GM19372 (cell line): ENCODE results near the gene ABLIM1.

ENCODE experiments used
- ATAC-seq: cut with Tn5 transposase; IDR thresholded peaks from one replicate; pipeline ENCODE4 v1.9.1; 2021; ENCODE audit warnings: mild to moderate bottlenecking, low read depth, moderate library complexity; ENCODE audit not compliant: unreplicated experiment

Gene ABLIM1

DNA sequence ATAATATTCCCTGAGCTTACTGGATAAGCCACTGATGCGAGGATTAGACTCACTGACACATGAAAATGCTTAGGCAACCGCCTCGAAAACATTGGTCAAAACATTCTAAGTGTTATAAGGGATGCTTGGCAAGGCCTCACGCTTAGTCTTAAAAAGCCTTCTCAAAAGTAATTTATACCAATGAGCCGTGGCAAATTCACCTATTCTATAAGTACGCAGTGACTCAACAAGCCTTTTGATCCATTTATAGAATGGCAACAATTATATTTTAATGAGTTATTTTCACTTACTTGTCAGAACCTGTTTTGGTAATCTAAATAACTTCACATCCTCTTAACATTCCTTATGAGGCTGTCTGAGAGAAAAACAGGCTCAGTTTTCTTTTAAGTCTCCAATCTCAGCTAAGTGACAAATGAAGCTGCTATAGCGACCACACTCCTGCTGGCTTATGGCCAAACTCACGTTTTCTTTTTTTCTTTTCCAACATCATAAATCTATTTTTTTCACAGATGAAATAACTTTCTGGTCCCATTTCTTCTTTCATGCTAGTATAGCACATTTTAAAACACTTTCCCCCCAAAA is 132.6 kb downstream of the ABLIM1 start:
- ATAC-seq: no peak

DNA sequence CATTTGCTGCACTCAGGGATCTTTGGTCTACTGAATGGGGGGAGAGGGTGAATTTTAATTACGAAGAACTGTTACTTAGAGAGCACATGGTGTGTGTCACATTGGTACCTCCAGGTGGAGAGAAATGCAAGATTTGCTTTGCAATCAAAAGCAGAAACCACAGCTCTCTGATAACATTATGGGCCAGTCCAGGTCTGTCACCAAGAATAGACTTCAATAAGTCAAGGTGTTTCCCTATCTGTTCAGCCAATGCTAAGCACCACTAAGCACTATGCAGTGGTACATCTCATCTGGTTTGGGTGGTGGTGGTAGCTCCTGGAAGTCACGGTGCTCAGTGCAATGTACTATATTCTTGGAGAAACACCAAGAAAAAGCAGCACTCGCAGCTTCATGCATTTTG is 134.2 kb downstream of the ABLIM1 start:
- ATAC-seq: no peak

GRCh38 chr10:114521255-114521654 is 136.8 kb downstream of the ABLIM1 start:
- no peak for ATAC-seq

- no peak for ATAC-seq
Measured at GRCh38 chr10:114520453-114520852, 137.6 kb downstream of the ABLIM1 start.

DNA sequence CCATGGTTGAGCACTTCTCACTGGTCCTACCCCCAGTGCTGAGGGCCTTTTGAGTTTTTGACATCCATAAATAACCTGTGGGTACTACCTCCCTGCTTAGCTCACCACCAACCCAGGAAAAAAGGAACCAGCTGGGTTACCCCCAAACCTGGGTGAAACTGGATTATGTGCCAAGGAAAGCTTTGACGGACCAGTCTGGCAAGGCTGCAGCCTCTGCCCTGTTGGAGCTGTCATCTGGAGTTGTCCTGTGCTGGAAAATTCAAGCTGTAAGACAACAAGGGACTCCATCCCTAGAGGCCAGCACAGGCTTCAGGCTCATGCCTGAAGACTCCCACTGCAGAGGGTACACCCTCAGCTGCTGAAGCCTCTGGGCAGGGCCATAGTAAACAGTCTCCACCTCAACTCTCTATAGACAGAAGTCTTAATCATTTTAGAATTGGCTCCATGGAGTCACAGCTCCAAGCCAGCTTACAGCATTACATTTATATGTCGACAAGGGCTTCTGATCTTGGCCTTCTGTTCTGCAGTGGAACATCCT is 138.2 kb downstream of the ABLIM1 start:
- no peak for ATAC-seq

GRCh38 chr10:114519306-114519669 is 138.8 kb downstream of the ABLIM1 start:
- no peak for ATAC-seq

GRCh38 chr10:114518401-114519305 is 139.4 kb downstream of the ABLIM1 start:
- ATAC-seq: no peak

GRCh38 chr10:114517368-114518250 is 140.5 kb downstream of the ABLIM1 start:
- no peak for ATAC-seq

DNA sequence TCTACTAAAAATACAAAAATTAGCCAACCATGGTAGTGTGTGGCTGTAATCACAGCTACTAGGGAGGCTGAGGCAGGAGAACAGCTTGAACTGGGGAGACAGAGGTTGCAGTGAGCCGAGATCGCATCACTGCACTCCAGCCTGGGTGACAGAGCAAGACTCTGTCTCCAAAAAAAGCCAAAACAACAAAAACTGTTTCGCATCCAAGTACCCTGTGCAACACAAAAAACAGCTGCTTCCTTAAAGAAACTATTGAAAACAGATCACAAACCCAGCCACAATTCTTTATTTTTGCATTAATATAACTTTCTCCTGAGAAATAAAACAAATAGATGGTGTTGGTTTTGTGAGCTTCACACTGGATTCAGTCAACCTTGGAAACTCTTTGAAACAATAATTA is 141.7 kb downstream of the ABLIM1 start:
- no peak for ATAC-seq

DNA sequence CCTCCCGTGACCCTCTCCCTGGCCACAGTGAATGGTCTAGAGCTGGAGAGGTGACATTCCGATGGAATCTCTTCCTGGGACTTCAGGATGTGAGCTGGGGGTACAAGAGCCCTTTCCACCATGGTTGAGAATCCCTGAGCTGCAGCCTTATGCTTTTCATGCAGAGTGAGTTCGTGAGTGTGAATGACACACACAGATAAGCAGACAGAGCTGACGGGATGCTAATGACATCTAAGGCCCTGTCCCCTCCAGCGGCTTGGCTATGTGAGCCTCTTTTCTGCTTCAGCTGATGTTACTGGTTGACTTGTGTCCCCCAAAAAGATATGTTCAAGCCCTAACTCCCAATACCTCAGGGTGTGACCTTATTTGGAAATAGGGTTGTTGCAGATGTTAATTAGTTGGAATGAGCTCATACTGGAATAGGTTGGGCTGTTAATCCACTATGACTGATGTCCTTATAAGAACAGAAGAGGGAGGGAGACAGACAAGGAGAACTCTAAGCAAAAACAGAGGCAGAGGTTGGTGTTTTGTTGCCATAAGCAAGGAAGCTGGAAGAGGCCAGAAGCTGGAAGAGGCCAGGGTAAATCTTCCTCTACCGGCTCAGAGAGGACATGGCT is 142.7 kb downstream of the ABLIM1 start:
- ATAC-seq: no peak

DNA sequence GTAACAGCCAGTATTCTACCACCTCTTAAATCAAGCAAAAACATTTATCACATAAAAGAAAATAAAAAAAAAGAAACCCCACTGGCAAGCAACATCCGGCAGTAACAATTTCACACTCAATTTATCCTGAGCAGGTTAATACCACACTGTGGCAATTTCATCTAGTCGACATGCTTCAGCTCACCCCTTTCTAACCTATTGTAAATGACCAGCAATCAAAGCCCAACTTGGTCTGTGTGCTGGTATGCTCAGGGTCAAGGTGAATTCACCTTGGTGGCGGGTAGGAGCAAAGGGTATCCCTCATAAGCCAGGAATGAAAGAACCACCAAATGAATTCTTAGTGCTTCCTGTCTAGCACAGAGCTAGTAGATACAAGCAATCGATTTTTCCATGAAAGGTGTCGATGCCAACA is 144.7 kb downstream of the ABLIM1 start:
- ATAC-seq: no peak

GRCh38 chr10:114511881-114512280 is 146.2 kb downstream of the ABLIM1 start:
- ATAC-seq: no peak

- no peak for ATAC-seq
Measured at GRCh38 chr10:114508376-114508775, 149.7 kb downstream of the ABLIM1 start.

DNA sequence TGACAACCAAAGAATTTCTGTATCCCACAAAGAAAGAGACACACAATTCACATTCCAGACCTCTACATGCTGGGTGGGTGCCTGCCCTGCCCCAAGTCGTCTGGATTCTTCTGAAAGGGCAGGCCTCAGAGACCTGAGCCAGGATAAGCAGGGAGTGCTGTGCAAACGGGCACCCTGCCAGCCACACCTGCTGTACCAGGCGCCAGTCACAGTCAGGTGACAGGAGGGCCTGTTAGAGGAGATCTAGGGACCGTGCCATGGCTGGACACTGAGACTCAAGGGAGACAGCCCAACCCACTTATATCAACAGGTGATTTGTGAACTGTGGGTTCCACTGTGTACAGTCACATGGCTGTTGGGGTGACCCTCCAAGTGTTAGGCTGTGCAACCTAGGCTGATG is 150.6 kb downstream of the ABLIM1 start:
- ATAC-seq: no peak

DNA sequence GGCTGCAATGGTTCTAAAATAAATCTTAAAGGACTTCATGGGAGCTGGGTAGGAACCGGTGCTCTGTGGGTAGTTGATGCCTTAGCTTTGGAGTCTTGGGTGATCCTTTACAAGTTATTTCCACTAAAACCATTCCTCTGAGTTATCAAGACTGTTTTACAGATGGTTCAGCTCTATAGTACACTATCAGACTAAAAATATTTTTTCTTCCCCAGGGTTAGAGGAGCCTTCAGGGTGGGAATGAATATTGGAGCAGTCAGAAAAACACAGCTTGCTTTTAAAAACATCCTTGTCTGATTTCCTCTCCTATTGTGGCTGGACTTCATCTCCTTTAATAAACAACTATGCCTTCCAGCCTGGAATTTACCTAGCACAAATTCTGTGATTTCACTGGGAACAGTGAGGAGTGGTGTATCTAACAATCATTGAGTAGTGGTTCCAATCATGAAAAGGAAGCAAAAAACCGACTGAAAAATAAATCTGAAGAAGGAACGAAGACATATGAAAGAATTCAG is 151.1 kb downstream of the ABLIM1 start:
- no peak for ATAC-seq

DNA sequence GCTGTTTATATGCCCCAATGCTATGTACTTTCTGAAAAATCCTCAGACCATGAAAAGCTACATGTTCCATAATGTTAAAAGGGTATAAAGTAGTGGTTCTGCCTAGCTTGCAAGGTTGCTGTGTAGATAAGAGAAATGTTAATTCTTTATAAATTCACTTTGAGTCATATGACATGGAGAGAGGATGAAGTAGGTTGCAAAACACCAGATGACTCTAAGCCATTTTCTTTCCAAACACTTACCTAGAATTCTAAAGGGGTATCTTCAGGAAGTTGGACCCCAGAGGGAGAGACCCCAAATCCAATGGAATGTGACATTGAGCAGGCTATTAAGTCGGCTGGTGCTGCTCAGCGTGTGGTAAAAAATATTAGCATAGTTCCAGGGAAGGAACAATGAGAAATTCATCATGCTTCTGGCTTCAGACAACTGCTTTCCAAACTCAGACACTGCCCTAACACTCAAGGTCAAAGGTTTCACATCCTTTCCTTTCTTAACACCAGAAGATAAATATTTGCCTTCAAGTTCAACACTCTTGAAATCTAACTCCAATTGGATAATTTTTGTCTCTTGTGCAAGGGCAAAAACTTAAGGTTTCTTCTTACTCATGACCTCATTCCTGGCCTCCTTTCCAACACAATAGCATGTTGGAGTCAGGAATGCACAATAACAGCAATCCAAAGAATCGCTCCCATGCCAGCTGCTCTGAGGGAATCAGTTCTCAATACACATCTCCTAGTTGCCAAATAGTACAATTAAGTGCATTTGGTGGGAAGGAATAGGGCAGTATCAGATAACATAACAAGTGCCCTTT is 153.1 kb downstream of the ABLIM1 start:
- ATAC-seq: no peak

DNA sequence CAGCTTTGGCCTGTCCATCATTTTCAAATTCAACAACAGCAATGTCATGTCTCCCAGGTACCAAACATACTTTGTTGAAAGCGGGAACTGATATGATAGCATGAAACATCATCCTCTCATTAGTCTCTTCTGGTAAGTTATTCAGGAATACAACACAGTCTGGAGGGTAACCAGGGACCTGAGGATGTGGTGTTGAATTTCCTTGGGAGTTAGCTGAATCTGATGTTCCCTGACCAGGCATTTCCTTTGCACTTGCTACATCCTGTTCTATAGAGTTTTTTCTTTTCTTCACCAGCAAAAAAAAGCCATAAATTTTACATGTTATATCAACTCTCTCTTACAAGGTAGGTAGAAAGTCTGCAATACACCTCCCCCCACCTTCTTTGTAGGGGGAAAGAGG is 156.0 kb downstream of the ABLIM1 start:
- no peak for ATAC-seq

DNA sequence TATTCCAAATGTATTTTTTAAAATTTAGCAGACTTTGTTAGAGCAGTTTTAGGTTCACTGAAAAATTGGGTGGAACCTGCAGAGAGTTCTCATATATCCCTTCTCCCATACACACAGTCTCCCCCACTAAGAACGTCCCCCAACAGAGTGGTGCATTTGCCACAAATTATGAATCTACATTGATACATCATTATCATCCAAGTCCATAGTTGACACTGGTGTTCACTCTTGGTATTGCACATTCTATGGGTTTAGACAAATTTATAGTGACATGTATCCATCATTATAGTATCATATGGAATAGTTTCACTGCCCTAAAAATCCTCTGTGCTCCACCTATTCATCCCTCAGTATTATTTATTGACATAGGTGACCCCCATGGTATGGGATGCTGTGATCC is 156.4 kb downstream of the ABLIM1 start:
- ATAC-seq: no peak

DNA sequence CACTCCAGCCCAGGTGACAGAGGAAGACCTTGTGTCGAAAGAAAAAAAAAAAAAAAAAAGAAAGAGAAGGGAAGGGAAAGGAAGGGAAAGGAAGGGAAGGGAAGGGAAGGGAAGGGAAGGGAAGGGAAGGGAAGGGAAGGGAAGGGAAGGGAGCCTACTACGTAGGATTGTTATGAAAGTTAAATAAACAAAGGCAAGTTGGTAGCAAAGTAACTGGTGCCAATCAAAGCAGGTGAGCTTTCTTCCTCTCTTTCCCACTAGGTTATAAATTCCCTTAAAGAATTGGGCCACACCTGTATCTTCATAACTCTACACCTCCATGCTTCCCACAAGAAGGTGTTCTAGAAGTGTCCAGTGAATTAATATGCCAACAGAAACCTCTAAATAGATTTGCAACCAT is 157.4 kb downstream of the ABLIM1 start:
- no peak for ATAC-seq
